Suprapubic skin (tissue), 4 donors: Measurements from ENCODE around the gene ZEB2.

Source experiments
- POLR2A ChIP-seq, 2 donors: fragments of 450-650 bp; IDR thresholded peaks; one replicate each; pipeline ENCODE4 v1.6.1; 2017; ENCODE audit warnings: antibody characterized with exemption in 2 of 2, mild to moderate bottlenecking in 2 of 2, moderate library complexity in 2 of 2
- POLR2AphosphoS5 ChIP-seq, 3 donors: sonication (generic); formaldehyde crosslinking; IDR thresholded peaks; one replicate each; pipeline ENCODE4 v1.6.1; 2017; ENCODE audit warnings: antibody characterized with exemption in 3 of 3

GRCh38 chr2:144526831-144527230 is 6.9 kb upstream of the ZEB2 start:
- no peak for TF ChIP-seq POLR2A (IDR thresholded peaks at IDR 0.05)
- TF ChIP-seq POLR2AphosphoS5 (IDR thresholded peaks at IDR 0.05) = no peak
